DMS79 treated with DMSO at 0.1 percent for 48 hours (cell line): Measurements from ENCODE around the gene STX4.
A peak's percentile ranks its signal among the peaks of the same experiment; 100 is the strongest.

Source experiments
- DNase-seq: peaks from one replicate; lab custom pipeline; 2025; lab: John Stamatoyannopoulos, UW

STX4 gene

DNA sequence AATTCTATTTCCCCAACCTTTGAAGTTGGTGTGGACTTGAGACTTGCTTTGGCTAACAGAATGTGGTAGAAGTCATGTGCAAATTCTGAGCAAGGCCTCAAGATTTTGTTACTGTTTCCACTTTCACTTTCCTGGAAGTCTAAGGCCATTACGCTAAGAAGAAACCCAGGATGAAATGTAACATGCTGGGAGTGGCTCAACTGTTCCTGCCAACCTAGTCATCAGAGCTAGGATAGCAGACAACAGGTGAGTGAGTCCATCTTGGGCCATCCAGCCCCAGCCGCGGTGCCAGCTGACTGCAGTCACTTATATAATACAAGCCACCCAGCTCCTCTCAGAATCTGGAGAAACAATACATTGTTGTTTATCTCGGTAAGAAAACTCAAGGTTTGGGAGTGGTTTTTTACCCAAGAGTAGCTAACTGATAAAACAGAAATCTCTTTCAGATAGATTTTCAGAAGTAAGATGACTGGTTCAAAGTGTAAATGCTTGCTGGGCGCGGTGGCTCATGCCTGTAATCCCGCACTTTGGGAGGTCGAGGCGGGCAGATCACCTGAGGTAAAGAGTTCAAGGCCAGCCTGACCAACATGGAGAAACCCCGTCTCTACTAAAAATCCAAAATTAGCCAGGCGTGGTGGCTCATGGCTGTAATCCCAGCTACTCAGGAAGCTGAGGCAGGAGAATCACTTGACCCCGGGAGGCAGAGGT, 10.7 kb upstream of the STX4 start:
- DNase-seq: no peak

DNA sequence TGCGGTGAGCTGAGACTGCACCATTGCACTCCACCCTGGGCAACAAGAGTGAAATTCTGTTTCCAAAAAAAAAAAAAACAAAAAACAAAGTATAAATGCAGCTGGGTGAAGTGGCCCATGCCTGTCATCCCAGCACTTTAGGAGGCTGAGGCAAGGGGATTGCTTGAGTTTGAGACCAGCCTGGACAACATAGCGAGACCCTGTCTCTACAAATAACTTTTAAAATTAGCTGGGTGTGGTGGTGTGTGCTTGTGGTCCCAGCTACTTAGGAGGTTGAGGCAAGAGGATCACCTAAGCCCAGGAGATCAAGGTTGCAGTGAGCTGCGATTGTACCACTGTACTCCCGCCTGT, 10.1 kb upstream of the STX4 start:
- no peak for DNase-seq

DNA sequence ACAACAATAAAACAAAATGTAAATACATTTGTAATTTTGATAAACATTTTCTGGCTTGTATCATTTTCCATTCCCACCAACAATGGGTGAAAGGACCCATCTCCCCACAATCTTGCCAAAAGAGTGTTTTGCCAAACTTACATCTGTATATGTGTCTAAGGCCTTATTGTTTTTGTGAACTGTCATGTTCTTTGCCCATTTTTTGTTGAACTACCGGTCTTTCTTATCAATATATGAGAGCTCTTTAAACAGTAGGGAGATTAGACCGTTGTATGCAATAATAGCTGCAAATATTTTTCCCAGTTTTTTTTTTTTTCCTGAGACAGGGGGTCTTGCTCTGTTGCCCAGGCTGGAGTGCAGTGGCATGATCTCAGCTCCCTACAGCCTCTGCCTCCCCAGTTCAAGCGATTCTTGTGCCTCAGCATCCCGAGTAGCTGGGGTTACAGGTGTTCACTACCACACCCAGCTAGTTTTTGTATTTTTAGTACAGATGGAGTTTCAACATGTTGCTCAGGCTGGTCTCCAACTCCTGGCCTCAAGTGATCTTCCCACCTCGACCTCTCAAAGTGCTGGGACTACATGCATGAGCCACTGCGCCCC, 9.6 kb upstream of the STX4 start:
- DNase-seq: no peak

DNA sequence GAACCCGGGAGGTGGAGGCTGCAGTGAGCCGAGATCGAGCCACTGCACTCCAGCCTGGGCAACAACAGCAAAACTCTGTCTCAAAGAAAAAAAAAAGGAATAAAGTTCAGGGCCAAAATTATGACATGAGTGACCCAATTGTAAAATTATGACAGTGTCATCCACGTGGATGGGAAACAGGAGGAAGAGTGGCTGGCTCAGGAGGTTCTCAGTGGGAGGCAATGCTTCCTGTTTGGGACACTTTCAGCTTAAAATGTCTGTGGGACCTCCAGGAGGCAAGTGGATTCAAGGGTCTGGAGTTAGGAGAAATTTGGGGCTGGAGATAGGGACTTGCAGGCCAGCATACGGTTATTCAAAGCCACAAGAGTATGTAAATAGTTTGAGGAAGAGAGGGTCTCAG, 8.0 kb upstream of the STX4 start:
- DNase-seq: no peak

DNA sequence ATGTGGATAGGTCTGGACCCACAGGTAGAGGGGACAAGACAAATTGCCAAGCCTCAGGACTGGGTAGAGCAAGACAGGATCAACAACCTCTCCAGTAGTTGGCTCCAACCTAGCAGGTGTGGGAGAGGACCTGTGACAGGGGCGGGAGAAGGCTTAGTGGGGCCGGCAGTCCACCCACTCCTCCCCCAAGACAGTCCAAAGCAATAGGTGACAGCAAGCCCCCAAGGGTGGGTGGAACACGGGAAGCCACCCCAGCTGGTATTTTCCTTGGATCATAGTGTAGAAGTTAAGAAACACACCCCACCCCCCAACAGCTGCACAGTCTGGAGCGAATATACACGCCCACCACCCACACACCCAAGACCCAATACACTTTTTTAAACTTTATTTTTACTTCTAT, 4.1 kb upstream of the STX4 start:
- no peak for DNase-seq

DNA sequence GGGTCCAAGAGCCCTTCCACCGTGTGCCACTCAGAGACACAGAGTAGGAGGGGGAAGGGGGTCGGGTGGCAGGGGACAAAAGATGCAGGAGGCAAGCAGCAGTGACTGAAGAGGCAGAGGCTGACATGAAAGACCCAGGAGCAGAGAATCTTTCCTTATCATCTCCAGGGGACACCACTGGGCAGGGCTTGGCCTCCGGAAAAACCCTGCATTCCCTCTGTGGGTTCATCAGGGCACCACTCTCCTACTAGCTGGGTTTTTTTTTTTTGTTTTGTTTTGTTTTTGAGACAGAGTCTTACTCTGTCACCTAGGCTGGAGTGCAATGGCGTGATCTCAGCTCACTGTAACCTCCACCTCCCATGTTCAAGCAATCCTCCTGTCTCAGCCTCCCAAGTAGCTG, 2.1 kb upstream of the STX4 start:
- no peak for DNase-seq

DNA sequence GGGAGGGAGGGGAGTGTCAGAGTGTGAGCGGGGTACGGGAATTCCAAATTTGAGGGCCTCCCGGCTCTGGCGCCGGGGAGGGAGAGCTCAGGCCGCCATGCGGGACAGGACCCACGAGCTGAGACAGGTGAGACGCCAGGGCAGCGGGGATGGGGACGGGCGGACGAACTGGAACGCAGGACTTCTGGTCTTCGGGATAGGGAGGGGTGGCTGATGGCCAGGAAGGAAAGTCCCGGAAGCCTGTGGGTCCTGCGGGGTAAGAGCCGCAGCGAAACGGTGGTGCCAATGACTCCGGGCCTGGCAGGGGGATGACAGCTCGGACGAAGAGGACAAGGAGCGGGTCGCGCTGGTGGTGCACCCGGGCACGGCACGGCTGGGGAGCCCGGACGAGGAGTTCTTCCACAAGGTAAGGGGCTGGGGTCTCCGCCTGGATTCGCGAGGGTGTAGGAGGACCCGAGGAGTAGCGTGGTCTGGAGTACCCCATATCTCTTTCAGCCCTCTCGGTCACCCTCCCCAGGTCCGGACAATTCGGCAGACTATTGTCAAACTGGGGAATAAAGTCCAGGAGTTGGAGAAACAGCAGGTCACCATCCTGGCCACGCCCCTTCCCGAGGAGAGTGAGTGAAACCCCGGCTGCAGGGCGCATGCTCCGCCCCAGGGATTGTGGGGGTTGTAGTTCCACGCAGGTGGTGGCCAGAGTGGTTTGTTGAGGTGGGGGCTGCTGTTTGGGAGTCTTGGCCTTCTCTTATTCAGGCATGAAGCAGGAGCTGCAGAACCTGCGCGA, 543 bp downstream of the STX4 start:
- peak; percentile 64 for DNase-seq

DNA sequence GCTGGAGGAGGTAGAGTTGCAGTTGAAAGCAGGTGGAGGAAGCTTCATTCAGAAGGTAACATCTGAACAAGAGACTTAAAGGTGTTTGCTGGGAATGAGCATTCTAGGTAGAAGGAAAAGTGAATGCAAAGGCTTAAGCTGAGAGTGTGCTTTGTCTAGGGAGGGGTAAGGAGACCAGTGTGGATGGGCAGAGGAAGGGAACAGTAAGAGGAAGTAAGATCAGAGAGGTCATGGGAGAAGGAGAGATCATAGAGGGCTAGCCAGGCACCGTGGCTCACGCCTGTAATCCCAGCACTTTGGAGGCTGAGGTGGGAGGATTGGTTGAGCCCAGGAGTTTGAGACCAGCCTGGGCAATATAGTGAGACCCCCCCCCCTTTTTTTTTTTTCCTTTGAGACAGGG, 3.3 kb downstream of the STX4 start:
- DNase-seq: no peak

DNA sequence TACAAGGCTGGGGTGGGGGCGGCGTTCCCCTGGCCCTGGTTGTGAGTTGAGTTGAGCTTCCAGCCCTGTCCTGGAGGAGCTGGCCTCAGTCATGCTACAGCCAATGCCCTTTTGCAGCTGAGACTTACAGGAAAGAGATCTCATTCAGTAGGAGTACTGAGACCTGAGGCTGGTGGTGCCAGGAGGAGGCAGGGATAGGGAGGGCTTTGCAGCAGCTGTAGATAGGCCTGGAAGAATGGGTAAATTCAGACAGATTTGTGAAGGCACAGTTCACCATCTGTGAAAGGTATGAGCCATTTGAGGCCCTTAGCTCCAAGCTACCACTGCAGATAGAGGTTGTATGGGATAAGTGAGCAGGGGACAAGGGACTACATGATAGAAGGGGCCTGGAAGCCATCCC, 5.6 kb downstream of the STX4 start:
- DNase-seq: no peak

DNA sequence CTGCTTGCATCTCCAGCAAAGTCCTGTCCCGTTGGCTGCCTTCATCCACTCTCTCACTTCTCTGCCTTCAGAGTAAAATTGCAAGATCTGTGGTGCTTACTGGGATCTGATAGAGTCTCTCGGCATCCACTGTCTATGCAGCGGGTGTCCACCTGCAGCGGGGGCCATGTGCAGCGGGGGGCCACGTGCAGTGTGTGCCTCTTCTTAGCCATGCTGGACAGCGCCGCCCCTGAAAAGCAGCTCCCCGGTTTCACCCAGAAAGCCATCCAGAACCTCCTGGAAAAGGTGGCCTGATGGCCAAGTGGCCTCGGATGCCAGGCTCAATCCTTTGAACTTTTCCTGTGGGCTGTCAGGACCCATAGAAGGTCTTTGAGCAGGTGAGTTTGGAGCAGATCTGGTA, 9.5 kb downstream of the STX4 start:
- no peak for DNase-seq

DNA sequence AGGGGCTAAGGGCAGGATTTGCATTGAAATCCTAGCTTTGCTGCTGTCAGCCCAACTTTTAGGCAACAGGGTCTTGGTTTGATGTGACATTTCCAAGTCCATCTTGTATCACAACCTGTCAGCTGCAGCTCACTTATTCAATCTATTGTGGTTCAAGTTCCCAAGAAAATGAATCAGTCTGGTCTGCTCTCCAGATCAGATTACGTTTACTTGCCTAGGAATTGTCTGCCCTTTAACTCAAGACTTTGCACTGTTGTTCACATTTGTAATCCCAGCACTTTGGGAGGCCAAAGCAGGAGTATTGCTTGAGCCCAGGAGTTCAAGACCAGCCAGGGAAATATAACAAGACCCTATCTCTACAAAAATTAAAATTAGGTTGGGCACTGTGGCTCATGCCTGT, 10.0 kb downstream of the STX4 start:
- DNase-seq: no peak

DNA sequence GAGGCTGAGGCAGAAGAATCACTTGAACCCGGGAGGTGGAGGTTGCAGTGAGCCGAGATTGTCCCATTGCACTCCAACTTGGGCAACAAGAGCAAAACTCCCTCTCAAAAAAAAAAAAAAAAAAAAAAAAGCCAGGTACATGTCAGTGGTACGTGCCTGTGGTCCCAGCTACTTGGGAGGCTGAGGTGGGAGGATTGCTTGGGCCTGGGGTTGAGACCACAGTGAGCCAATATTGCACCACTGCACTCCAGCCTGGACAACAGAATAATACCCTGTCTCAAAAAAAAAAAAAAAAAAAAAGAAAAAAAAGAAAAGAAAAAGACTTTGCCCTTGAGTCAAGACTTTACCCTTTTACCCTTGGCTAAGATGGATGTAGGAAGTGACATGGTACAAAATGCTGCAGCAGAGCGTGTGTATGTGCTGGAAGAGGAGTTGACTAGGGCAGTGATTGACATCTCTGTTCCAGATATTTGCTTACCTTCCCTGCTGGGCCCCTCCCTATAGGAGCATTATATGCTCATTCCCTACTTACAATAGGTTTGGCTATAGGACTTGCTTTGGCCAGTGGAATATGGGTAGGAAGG, 10.6 kb downstream of the STX4 start:
- no peak for DNase-seq

DNA sequence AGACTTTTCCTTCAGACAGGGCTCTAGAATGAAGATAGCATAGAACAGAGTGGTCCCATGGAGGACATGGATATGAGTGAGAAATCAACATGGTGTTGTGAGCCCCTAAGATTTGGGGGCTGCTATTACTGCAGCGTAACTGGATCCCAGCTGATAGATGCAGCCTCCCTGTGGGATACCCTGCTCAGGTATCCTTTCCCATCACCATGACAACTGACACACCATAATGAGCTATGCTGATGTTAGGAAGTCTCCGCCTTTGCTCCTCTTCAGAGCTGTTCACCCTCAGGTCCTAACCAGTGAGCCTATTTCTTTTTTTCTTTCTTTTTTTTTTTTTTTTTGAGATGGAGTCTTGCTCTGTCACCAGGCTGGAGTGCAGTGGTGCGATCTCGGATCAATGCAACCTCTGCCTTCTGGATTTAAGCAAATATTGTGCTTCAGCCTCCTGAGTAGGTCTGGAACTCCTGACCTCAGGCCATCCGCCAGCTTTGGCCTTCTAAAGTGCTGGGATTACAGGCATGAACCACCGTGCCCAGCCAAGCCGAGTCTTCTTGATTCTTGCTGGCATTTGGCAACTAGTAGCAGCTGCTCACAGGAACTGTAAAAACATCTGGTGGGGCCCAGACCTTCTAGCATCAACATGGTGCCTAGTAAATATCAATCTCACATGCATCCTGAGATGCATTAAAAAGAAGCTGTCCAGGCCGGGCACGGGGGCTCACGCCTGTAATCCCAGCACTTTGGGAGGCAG, 17.1 kb downstream of the STX4 start:
- no peak for DNase-seq

DNA sequence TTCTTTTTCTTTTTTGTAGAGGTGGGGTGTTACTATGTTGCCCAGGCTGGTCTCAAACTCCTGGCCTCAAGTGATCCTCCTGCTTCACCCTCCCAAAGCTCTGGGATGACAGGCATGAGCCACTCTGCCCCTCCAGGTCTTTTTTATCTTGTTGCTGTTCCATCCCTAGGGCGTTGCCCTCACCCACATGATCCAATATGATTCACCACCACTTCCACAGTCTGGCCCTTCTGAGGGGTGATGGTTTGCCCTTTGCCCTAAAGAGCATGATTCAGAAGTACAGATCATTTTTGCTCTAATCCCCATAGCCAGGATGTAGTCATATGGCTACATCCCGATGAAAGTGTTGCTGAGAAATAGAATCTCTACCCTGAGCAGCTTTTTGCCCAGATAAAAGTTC, 18.8 kb downstream of the STX4 start:
- DNase-seq: no peak

DNA sequence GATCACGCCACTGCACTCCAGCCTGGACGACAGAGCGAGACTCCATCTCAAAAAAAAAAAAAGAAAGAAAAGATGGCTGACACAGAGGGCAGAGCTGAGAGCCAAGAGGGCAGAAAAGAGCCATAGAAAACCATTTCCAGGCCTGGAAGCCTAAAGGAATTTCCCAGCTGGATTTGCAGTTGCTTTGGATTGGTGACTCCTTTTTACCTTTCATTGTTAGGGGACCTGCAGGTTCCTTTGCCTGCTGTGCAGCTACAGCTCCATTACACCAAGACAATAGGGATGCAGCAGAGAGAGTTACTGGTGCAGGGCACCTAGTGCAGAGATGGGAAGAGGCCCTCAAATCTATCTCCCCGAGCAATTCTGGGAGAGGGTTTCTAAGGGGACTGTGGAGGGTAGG, 22.3 kb downstream of the STX4 start:
- DNase-seq: no peak

DNA sequence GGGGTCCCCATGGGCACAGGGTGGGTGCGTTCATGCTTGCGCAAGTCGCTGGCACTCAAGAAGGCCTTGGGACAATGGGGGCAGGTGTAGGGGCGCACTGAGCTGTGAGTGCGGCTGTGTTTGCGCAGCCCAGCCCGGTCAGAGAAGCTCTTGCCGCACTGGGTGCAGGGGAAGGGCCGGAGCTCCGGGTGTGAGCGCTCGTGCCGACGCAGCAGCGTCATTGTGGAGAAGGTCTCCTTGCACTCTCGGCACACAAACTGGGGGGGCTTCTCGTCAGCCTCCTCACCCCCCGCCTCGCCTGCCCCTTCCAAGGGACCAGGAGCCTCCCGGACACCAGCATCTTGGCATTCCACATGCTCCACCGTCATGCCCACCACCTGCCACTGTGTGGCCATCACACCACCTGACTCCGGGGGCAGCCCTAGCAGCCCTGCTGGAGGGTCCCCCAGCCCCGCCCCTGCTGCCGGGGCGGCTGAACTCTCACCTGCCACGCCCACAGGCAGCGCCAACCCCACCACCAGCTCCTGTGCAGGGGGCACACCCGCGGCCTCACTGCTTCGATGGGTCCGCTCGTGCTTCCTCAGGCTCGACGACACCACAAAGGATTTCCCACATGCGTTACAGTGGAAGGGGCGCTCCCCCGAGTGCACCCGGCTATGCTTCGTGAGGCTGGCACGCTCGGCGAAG, 27.9 kb downstream of the STX4 start:
- no peak for DNase-seq

DNA sequence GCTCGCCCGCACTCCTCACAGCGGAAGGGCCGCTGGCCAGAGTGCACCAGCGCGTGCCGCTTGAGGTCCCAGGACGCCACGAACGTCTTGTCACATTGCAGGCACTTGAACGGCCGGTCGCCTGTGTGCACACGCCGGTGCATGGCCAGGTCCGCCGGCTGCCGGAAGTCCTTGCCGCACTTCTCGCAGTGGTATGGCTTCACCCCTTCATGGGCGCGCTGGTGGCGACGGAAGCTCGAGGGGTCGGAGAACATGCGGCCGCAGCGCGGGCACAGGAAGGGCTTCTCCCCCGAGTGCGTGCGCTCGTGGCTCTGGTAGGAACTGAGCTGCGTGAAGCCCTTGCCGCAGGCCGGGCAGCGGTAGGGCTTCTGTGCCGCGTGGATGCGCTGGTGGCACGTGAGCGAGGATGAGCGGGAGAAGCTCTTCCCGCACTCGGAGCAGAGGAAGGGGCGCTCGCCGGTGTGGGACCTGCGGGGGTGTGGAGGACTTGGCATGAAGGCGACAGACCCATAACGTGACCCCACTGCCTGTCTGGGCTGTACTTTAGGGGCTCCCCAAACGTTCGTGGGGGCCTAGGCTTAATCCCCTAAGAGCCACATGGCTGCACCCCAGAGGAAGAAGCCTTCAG, 28.6 kb downstream of the STX4 start:
- no peak for DNase-seq

DNA sequence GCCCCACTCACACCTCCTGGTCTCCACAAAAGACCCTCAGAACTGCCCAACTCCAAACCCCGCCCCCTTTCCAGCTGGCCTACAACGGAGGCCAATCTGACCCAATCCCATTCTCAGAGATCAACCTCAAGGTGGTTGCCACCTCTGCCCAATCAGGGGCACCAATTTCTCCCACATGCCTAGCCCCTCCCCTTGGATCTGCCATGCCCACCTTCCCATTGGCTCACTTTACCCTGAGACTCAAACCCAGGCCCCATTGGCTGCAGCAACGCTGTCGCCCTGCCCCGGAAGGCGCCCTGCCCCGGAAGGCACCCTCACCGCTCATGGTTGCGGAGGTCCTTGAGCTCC, 30.1 kb downstream of the STX4 start:
- no peak for DNase-seq

DNA sequence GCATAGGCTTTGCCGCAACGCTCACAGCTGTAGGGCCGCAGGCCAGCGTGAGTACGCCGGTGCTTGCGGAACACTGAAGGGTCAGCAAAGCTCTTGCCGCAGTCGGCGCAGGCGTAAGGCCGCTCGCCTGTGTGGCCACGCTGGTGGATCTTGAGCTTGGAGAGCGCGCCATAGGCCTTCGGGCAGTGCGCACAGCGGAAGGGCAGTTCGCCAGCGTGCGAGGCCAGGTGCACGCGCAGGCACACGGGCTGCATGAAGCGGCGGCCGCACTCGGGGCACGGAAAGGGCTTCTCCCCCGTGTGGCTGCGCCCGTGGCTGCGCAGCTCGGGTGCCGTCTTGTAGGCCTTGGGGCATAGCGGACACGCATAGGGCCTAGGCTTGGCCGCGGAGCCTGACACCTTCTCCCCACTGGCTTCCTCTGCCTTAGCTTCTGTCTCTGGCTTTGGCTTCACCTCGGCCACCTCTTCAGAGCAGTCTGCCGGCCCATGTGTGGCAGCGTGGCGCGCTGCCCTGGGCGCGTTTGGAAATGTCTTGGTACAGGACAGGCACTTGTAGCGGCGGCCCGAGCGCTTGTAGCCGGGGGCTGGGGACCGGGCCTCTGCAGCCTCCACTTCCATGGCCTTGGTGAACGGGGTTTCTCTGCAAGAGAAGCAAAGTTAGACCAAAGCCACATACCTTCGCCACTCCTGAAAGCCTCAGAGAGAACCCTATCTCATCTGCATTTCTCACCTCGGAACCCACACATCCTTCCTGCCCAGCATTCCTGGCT, 30.7 kb downstream of the STX4 start:
- DNase-seq: no peak

DNA sequence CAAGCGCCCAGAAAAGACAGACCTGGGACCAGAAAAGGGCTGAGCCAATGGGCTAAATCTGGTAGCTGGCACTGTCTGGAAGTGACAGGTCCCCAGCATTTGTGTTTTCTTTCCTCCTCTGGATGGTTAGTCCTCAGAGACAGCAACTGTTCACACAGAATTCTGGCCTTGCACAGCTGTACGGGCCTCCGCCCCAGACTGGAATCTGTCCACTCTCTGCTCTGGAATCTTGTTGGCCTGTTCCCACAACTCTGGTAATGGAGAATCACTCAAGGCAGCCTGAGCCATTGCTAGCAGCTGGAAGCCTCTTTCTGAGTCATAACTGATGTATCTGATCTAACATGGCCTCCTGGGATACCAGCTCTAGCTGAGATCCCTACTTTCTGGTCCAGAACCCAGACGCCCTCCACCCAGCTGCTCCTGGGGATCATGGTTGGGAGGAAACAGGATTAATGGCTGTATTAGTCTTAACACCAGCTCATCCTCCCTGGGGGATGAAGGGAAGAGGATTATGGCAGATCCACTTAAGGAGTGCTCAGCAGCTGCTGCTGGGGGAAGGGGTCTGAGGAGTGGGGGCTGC, 31.6 kb downstream of the STX4 start:
- DNase-seq: no peak
